Left ventricle myocardium superior (tissue), 1 donor: ENCODE data around the gene LRIG2. TPM values are rescaled to one million over a fixed set of nuclear protein-coding genes. Genes with fewer than 3 reads are reported as not detected.
"Not testable (repeated sequence)": the region's sequence is repeated elsewhere in the genome, so short reads cannot be mapped to it uniquely, and the experiment has no call there.

Experiments used
- ATAC-seq: fragments of 200-7000 bp; cut with Tn5 transposase; one replicate; pipeline ENCODE4 v1.9.1; 2020; ENCODE audit warnings: mild to moderate bottlenecking, moderate library complexity
- DNase-seq: peaks from one replicate; pipeline ENCODE4 v3.0.0-alpha.2; 2020
- intact Hi-C: fragments of 100-400 bp; cut with micrococcal nuclease; formaldehyde crosslinking; loops from one replicate; pipeline ENCODE4 v1.11.0; 2022
- total RNA-seq: library from RNA; stranded (reverse); fragmentation: NEBNext Ultra II Directional; extraction: Animal tissue kit (Norgen Biotek cat#: 25700); gene quantifications from one replicate; pipeline ENCODE4 v1.2.1, GENCODE V29; 2021
- donor health status: DM: no; HTN: yes; CAD: no; lungs with severe emphysema.

The LRIG2 gene
- total RNA-seq, 1 donor from 2014 or later, result 7.7 TPM

- DNase-seq, intact Hi-C loops, ATAC-seq: not testable (repeated sequence)
Observed at GRCh38 chr1:113150494-113150893, 77.5 kb downstream of the LRIG2 start.

- intact Hi-C loops, result no loop called here
- ATAC-seq, result peak; percentile 27
Observed at GRCh38 chr1:113153116-113153803, 80.3 kb downstream of the LRIG2 start.

GRCh38 chr1:113156368-113156767 lies 83.4 kb downstream of the LRIG2 start:
- DNase-seq (no peak), ATAC-seq (no peak)
- intact Hi-C loops, result no loop called here

More at GRCh38 chr1:113153116-113153803, 80.3 kb downstream of the LRIG2 start:
- no peak for DNase-seq

GRCh38 chr1:113158743-113159142 lies 85.7 kb downstream of the LRIG2 start:
- ATAC-seq, intact Hi-C loops, DNase-seq: not testable (repeated sequence)

GRCh38 chr1:113166473-113166872 lies 93.5 kb downstream of the LRIG2 start:
- no peak for ATAC-seq

GRCh38 chr1:113168946-113169345 lies 95.9 kb downstream of the LRIG2 start:
- ATAC-seq (no peak), DNase-seq (no peak)
- intact Hi-C loops, result no loop called here

More at GRCh38 chr1:113166473-113166872, 93.5 kb downstream of the LRIG2 start:
- DNase-seq, result no peak
- intact Hi-C loops, result no loop called here

- ATAC-seq, result no peak
- DNase-seq, result no peak
- intact Hi-C loops, result no loop called here
Observed at GRCh38 chr1:113169591-113169990, 96.6 kb downstream of the LRIG2 start.

GRCh38 chr1:113170519-113170918 lies 97.5 kb downstream of the LRIG2 start:
- DNase-seq, result no peak
- intact Hi-C loops, result no loop called here
- ATAC-seq, result no peak

GRCh38 chr1:113178106-113178505 lies 105.1 kb downstream of the LRIG2 start:
- DNase-seq, result no peak
- no peak for ATAC-seq
- intact Hi-C loops, result no loop called here

GRCh38 chr1:113178522-113178921 lies 105.5 kb downstream of the LRIG2 start:
- DNase-seq (no peak), ATAC-seq (no peak)
- intact Hi-C loops, result no loop called here

Other genes starting within 250 kb of the LRIG2 start
- gene SLC16A1, start 117.0 kb upstream of the LRIG2 start, total RNA-seq, result 123 TPM